AG04449 (cell line): Measurements from ENCODE around the gene SDCCAG8.

Experiments
- CTCF ChIA-PET: fragments of 350-600 bp; formaldehyde crosslinking; extraction: SDS; loops from one replicate; lab custom pipeline; 2021; ENCODE audit warnings: antibody characterized with exemption; lab: Yijun Ruan, JAX
- POLR2A ChIA-PET: fragments of 400-600, 350-600 bp; formaldehyde crosslinking; extraction: SDS; loops from one replicate; lab custom pipeline; 2020; ENCODE audit warnings: antibody characterized with exemption, inconsistent platforms; lab: Yijun Ruan, JAX
- DNase-seq: peaks from one replicate; pipeline ENCODE4 v3.0.0-alpha.2; 2010; ENCODE audit warnings: low read depth, low spot score
- H3K4me3 ChIP-seq: 2 replicates; pipeline ENCODE4 v1.5.1; 2011; ENCODE audit warnings: low read depth, mild to moderate bottlenecking, control low read depth, low read length
- TF ChIP-seq, protein P1 (sequence below): IDR thresholded peaks from one replicate; pipeline ENCODE4 v1.5.1; 2011; ENCODE audit warnings: mild to moderate bottlenecking, moderate library complexity, low read length, control low read depth, inconsistent platforms; ENCODE audit not compliant: insufficient read depth; ENCODE audit errors: missing control alignments

Gene SDCCAG8

GRCh38 chr1:243461700-243462099 is 205.9 kb downstream of the SDCCAG8 start:
- H3K4me3 ChIP-seq: no peak overlapping the region
- TF ChIP-seq, protein P1, sequence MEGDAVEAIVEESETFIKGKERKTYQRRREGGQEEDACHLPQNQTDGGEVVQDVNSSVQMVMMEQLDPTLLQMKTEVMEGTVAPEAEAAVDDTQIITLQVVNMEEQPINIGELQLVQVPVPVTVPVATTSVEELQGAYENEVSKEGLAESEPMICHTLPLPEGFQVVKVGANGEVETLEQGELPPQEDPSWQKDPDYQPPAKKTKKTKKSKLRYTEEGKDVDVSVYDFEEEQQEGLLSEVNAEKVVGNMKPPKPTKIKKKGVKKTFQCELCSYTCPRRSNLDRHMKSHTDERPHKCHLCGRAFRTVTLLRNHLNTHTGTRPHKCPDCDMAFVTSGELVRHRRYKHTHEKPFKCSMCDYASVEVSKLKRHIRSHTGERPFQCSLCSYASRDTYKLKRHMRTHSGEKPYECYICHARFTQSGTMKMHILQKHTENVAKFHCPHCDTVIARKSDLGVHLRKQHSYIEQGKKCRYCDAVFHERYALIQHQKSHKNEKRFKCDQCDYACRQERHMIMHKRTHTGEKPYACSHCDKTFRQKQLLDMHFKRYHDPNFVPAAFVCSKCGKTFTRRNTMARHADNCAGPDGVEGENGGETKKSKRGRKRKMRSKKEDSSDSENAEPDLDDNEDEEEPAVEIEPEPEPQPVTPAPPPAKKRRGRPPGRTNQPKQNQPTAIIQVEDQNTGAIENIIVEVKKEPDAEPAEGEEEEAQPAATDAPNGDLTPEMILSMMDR: no peak
- CTCF ChIA-PET: no interaction called here

DNA sequence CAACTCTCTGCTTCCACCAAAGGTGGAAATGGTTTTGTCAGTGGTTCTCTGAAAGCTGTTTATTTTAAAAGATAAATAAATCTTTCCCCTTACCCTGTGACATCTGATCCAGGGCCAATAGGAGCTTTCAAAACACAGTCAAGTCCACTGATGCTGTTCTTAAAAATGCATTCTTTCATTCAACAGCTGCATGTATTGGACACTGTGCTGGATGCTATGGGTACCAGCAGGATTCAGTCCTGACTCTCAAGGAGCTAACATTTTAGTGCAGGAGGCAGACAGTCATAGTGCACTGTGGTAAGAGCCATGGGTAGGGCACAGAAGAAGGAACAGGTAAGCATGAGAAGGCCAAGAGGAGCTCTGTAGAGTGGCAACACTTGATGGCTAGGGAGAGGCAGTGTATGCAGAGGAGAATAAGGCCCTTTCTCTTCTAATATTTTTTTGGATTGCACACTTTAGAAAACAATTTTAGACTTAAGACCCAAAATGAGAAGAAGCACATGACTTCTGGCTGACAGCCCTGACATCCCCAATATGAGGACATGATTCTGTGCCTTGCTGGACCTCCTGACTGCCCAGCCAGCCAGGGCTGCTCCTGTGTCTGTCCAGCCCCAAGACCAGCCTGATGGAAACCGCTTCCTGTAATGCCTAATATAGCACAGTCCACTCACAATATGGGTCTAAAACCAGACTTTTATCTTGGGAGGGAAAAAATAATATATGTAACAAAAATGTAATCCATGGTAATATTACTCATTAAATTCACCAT is 207.3 kb downstream of the SDCCAG8 start:
- H3K4me3 ChIP-seq: no peak overlapping the region
- DNase-seq: no peak
- ChIA-PET CTCF (no interaction called here), POLR2A (no interaction called here)
- TF ChIP-seq, protein P1: no peak

More at GRCh38 chr1:243461700-243462099, 205.9 kb downstream of the SDCCAG8 start:
- DNase-seq: no peak
- POLR2A ChIA-PET: no interaction called here

- CTCF ChIA-PET: interaction anchor here (1.3 kb wide), 2 partner anchors 12 to 120 kb away, joined by 3 read pairs; no protein-coding TSS in a partner anchor
- TF ChIP-seq, protein P1: no peak
- DNase-seq: no peak
- H3K4me3 ChIP-seq: no peak overlapping the region
- POLR2A ChIA-PET: no interaction called here
Observed at GRCh38 chr1:243465081-243465480, 209.2 kb downstream of the SDCCAG8 start.

DNA sequence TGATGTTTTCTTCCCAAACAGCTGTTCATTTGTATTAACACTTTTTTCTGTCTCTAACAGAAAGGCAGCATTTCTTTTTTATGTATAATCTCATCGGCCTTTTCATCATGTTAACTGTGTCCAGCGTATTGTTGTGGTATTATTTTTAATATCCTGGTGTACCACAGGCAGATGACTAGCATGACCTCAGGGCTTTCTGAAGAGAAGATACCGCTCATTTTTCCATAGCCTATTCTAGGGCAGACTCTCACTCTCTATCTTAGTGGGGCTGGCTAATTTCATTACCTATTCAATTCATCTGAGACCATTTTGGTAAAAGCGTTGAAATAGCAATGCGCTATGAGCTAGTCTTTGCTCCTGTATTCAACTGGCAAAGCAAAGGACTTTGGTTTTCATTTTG is 209.9 kb downstream of the SDCCAG8 start:
- TF ChIP-seq, protein P1: no peak
- no peak overlapping the region for H3K4me3 ChIP-seq
- ChIA-PET CTCF (interaction anchor here (1.0 to 1.3 kb wide), 3 partner anchors 12 to 120 kb away, joined by 3 read pairs; no protein-coding TSS in a partner anchor), POLR2A (no interaction called here)
- DNase-seq: no peak

- ChIA-PET POLR2A (no interaction called here), CTCF (no interaction called here)
- DNase-seq: no peak
- no peak overlapping the region for H3K4me3 ChIP-seq
- TF ChIP-seq, protein P1: no peak
Observed at GRCh38 chr1:243469497-243469896, 213.7 kb downstream of the SDCCAG8 start.

- TF ChIP-seq, protein P1: peak; percentile 18
- POLR2A ChIA-PET: no interaction called here
- CTCF ChIA-PET: interaction anchor here (1.1 to 1.5 kb wide), 2 partner anchors 12 to 127 kb away, joined by 6 read pairs; no protein-coding TSS in a partner anchor
- no peak overlapping the region for H3K4me3 ChIP-seq
- DNase-seq: no peak
Observed at GRCh38 chr1:243470502-243470901, 214.7 kb downstream of the SDCCAG8 start.
